ENCODE data around the gene ZNF256. TPM values are rescaled to one million over a fixed set of nuclear protein-coding genes. Genes with fewer than 3 reads are reported as not detected.

The ZNF256 gene
- total RNA-seq (2014; rRNA removed; shearing (Covaris generic)) (4.6 and 5.7 TPM in 2 replicates), total RNA-seq (2022) (9.0 and 13.6 TPM in 2 replicates), Bru-seq, nascent RNA (percentile 80 among the genes with signal in this experiment), BruChase-seq, experiment 1, labeled RNA remaining after a 6-hour chase (percentile 51 among the genes with signal in this experiment), BruChase-seq, experiment 2, labeled RNA remaining after a 2-hour chase (percentile 73 among the genes with signal in this experiment)
- long read RNA-seq, transcript ZNF256-201 (3 exons, 2,172 nt): major isoform, 9 of 13 reads
- long read RNA-seq, partial matches to known transcripts: 0 of 13 reads
- long read RNA-seq, other reads (novel, unspliced or antisense): 1 of 13 reads

GRCh38 chr19:57947419-57948134, at the start of gene ZNF256:
ZNF256 (minus strand) TSS chr19:57947706; CDS start chr19:57947474, 232 bp downstream.
- Histone ChIP-seq H3K4me2 (ENCODE audit: low read length) (peak within 1 kb of the TSS; percentile 88), H3K79me2 (ENCODE audit: insufficient read depth, low read depth, low read length) (peaks cover 16% of the 10 kb centered on the region; the same call in 1 of the 2 replicates), H4K20me1 (ENCODE audit: insufficient read depth, low read length) (no peaks in the 10 kb centered on the region), H3K4me1 (ENCODE audit: insufficient read depth, low read length, poor library complexity, severe bottlenecking) (peaks cover 12% of the 10 kb centered on the region), H3K4me3 (ENCODE audit: low read depth, low read length, poor library complexity, severe bottlenecking) (peak within 1 kb of the TSS; percentile 99), H3K9me3 (ENCODE audit: low read length) (peaks cover 7% of the 10 kb centered on the region; the same call in 1 of the 2 replicates), H3K9me2 (ENCODE audit: insufficient read depth, low read length) (no peaks in the 10 kb centered on the region), H3K36me3 (ENCODE audit: insufficient read depth, low read length) (peaks cover 18% of the 10 kb centered on the region), H3K27ac (ENCODE audit: low read depth, low read length, poor library complexity, severe bottlenecking) (peak within 1 kb of the TSS; percentile 36), H2AFZ (ENCODE audit: low read length) (peak within 1 kb of the TSS; percentile 78)
- TF ChIP-seq CTCF (conservative IDR thresholded peaks at IDR 0.05; ENCODE audit: low read length) (peak; percentile 71), EZH2phosphoT487 (IDR thresholded peaks at IDR 0.05; ENCODE audit: borderline replicate concordance, low read depth, low read length) (no peak)
- DNase-seq (ENCODE audit: low spot score): peak; percentile 98
- intact Hi-C loops (cut with micrococcal nuclease; ENCODE audit: unreplicated experiment): loop anchor here (1.0 kb wide), 1 partner anchor 266 kb away; the partner anchor contains the start of gene ZNF551
- CTCF ChIA-PET (ENCODE audit: unreplicated experiment): no interaction called here
- POLR2A ChIA-PET: no interaction called here
- no TSS peak for BruUV-seq (replicated peaks)

- intact Hi-C loops (cut with micrococcal nuclease; ENCODE audit: unreplicated experiment): no loop called here
- H3K79me2 ChIP-seq (ENCODE audit: insufficient read depth, low read depth, low read length): no peaks in the 10 kb centered on the region
- H2AFZ ChIP-seq (ENCODE audit: low read length): no peak overlapping the region
- no peaks in the 10 kb centered on the region for H3K4me1 ChIP-seq (ENCODE audit: insufficient read depth, low read length, poor library complexity, severe bottlenecking)
- BruUV-seq (replicated peaks): no TSS peak
- H4K20me1 ChIP-seq (ENCODE audit: insufficient read depth, low read length): no peaks in the 10 kb centered on the region
- DNase-seq (ENCODE audit: low spot score): no peak
- CTCF ChIA-PET (ENCODE audit: unreplicated experiment): no interaction called here
- TF ChIP-seq CTCF (conservative IDR thresholded peaks at IDR 0.05; ENCODE audit: low read length) (no peak), EZH2phosphoT487 (IDR thresholded peaks at IDR 0.05; ENCODE audit: borderline replicate concordance, low read depth, low read length) (no peak)
- H3K27ac ChIP-seq (ENCODE audit: low read depth, low read length, poor library complexity, severe bottlenecking): no peak overlapping the region
- no peak overlapping the region for H3K4me3 ChIP-seq (ENCODE audit: low read depth, low read length, poor library complexity, severe bottlenecking)
- POLR2A ChIA-PET: no interaction called here
- H3K36me3 ChIP-seq (ENCODE audit: insufficient read depth, low read length): no peaks in the 10 kb centered on the region
- H3K9me2 ChIP-seq (ENCODE audit: insufficient read depth, low read length): no peaks in the 10 kb centered on the region
- H3K4me2 ChIP-seq (ENCODE audit: low read length): no peak overlapping the region
- 0 out of 2 replicates have a peak, but pooled peaks cover 6% of the 10 kb centered on the region for H3K9me3 ChIP-seq (ENCODE audit: low read length)
These were observed 45.3 kb upstream of the ZNF256 start for GRCh38 chr19:57992841-57993240.

All from OCI-LY7 (cell line).